ENCODE data around the gene PHKG2.

The PHKG2 gene

GRCh38 chr16:30779596-30779995 lies 31.4 kb downstream of the PHKG2 start:
- Mint-ChIP-seq H3K27me3 (peaks cover 10% of the 10 kb centered on the region), H3K4me3 (no peak overlapping the region), H3K36me3 (peaks cover 6% of the 10 kb centered on the region), H3K27ac (no peak overlapping the region), H3K4me1 (peaks cover 11% of the 10 kb centered on the region), H3K9me3 (no peaks in the 10 kb centered on the region)
- ATAC-seq (ENCODE audit: low read depth) (no peak), DNase-seq (ENCODE audit: low spot score in 2 of 2) (no peak)

DNA sequence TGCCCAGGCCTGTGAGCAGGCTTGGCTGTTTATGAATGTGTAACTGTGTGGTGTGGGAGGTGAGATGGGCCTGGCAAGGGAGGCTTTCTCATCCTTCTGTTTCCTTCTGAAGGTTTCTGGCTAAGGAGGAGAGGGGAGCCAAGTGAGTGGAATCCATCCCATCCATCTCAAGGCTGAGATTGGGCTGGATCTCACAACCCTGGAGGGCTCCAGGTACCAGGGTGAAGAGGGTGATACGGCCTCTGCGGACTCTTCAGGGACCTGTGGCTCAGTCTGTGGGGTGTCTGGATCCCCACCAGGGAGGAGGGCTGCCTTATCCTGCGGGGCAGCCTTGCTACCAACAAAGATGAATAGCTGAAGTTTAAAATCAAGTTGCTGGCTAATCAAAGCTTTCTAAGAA lies 31.8 kb downstream of the PHKG2 start:
- H3K4me1 Mint-ChIP-seq, result peaks cover 8% of the 10 kb centered on the region
- ATAC-seq (ENCODE audit: low read depth), result no peak
- no peak for DNase-seq (ENCODE audit: low spot score in 2 of 2)
- peaks cover 2% of the 10 kb centered on the region for H3K36me3 Mint-ChIP-seq
- H3K27ac Mint-ChIP-seq, result no peak overlapping the region
- no peak overlapping the region for H3K4me3 Mint-ChIP-seq
- H3K9me3 Mint-ChIP-seq, result no peaks in the 10 kb centered on the region
- peaks cover 10% of the 10 kb centered on the region for H3K27me3 Mint-ChIP-seq

- Mint-ChIP-seq H3K4me3 (no peak overlapping the region), H3K4me1 (peaks cover 7% of the 10 kb centered on the region), H3K36me3 (peaks cover 2% of the 10 kb centered on the region), H3K27ac (no peak overlapping the region), H3K27me3 (peaks cover 8% of the 10 kb centered on the region), H3K9me3 (no peaks in the 10 kb centered on the region)
- no peak for ATAC-seq (ENCODE audit: low read depth)
- no peak for DNase-seq (ENCODE audit: low spot score in 2 of 2)
Measured at GRCh38 chr16:30780549-30780948, 32.3 kb downstream of the PHKG2 start.

DNA sequence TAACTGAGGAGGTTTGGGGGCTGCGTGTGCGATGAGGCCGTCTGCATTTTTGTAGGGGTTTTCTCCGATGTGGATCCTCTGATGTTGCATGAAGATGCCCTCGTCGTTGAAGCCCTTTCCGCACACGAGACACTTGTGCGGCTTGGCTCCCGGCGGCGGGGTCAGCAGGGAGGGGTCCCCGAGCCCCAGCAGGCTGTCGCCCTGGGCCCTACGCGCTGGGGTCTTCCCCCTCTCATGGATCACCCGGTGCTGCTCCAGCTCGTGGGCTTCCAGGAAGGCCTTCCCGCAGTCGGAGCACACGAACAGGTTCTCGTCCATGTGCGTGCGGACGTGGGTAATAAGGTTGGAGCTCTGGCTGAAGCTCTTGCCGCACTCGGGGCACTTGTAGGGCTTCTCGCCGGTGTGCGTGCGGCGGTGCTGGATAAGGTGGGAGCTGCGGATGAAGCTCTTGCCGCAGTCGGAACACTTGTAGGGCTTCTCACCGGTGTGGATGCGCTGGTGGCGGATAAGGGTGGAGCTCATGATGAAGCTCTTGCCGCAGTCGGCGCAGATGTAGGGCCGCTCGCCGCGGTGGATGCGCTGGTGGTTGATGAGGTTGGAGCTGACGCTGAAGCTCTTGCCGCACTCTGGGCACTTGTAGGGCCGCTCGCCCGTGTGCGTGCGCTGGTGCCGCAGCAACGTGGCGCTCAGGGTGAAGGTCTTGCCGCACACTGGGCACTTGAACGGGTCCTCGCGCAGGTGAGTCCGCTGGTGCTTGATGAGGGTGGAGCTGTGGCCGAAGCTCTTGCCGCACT lies 34.5 kb downstream of the PHKG2 start:
- Mint-ChIP-seq H3K4me1 (peaks cover 8% of the 10 kb centered on the region), H3K9me3 (no peaks in the 10 kb centered on the region), H3K4me3 (no peak overlapping the region), H3K36me3 (peaks cover 2% of the 10 kb centered on the region), H3K27me3 (peaks cover 5% of the 10 kb centered on the region), H3K27ac (no peak overlapping the region)
- DNase-seq (ENCODE audit: low spot score in 2 of 2) (no peak), ATAC-seq (ENCODE audit: low read depth) (no peak)

DNA sequence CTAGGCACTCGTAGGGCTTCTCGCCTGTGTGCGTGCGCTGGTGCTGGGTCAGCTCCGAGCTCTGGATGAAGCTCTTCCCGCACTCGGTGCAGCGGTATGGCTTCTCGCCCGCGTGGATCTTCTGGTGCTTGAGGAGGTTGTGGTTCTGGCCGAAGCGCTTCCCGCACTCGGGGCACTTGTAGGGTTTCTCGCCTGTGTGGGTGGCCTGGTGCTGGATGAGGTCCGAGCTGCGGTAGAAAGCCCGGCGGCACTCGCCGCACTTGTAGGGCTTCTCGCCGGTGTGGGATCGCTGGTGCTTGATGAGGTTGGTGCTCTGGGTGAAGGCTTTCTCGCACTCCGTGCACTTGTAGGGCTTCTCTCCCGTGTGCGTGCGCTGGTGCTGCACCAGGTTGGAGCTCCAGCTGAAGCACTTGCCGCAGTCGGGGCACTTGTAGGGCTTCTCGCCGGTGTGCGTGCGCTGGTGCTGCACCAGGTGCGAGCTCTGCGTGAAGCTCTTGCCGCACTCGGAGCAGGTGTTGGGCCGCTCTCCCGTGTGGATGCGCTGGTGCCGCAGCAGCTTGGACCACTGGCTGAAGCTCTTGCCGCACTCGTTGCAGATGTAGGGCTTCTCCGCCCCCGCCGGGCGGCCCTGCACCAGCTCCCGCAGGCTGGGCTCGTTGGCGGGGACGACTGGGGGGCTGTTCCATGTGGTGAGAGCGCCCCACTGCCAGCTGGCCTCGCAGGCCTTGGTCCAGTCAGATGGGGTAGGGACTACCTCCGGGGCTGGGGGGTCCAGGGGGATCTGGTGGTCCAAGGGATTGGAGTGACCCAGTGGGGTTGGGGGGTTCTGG lies 35.3 kb downstream of the PHKG2 start:
- Mint-ChIP-seq H3K9me3 (no peaks in the 10 kb centered on the region), H3K4me1 (peaks cover 8% of the 10 kb centered on the region), H3K27me3 (peaks cover 9% of the 10 kb centered on the region), H3K36me3 (peaks cover 4% of the 10 kb centered on the region), H3K27ac (no peak overlapping the region), H3K4me3 (no peak overlapping the region)
- ATAC-seq (ENCODE audit: low read depth) (no peak), DNase-seq (ENCODE audit: low spot score in 2 of 2) (no peak)

DNA sequence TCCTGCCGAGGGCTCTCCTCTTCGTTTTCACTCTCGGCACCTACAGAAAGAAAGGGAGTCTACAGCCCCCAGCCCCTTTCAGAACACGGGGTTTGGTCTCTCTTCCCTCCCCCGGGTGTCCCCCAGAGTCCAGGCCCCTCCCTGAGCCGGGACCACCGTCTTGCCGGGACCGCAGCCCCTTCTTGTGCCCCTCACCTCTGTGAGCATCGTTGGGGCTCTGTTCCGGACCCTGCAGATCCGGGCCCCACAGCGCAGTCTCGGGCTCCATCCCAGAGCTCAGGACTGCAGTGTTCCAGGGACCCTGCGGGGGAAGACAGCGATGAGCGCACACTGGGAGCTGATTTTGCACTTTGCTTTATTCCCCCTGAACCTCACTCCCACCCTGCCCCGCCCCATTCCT lies 36.0 kb downstream of the PHKG2 start:
- ATAC-seq (ENCODE audit: low read depth) (no peak), DNase-seq (ENCODE audit: low spot score in 2 of 2) (no peak)
- Mint-ChIP-seq H3K27ac (no peak overlapping the region), H3K4me1 (peaks cover 8% of the 10 kb centered on the region), H3K36me3 (peaks cover 4% of the 10 kb centered on the region), H3K4me3 (no peak overlapping the region), H3K9me3 (no peaks in the 10 kb centered on the region), H3K27me3 (peaks cover 12% of the 10 kb centered on the region)

- Mint-ChIP-seq H3K27ac (no peak overlapping the region), H3K9me3 (no peaks in the 10 kb centered on the region), H3K4me1 (peaks cover 8% of the 10 kb centered on the region), H3K27me3 (peaks cover 12% of the 10 kb centered on the region), H3K36me3 (peaks cover 4% of the 10 kb centered on the region), H3K4me3 (peak overlapping the region; percentile 56)
- DNase-seq (ENCODE audit: low spot score in 2 of 2) (no peak), ATAC-seq (ENCODE audit: low read depth) (no peak)
Measured at GRCh38 chr16:30785126-30786106, 37.2 kb downstream of the PHKG2 start.

DNA sequence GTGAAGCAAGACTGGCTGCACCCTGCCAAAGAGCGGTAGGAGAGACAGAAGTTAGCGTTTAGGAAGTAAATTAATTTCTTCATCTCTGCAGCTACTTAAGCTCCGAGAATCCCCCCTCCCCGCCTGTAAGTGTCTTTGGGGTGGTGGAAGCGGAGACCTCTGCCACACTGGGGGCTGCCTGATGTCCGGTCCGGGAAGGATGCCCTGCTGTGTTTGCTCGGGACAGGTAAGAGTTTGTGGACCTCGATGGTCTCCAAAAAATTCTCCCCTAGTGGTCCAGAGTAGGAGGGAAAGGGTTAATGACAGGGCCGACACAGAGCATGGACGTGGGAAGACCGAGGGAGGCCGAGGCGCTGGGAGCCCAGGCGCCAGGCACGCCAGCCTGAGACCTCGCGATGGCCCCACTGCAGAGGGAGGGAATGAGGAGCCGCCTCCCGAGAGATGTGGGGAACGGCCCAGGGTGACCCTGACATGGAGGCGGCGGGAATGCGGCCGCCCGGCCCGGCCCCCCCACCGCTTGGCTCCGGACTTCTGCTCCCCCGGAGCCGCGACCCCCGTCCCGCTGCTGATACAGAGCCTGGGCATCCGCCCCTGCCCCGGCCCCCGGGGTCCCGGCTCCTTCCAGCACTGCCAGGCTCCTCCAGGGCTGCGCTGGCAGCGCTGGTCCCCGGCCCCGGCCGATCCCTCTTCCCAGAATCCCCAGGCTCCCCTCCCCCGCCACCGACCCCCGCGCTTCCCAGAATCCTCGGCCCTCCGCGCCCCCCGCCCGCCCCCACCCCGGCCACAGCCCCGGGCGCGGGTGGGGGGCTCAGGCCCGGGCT lies 38.1 kb downstream of the PHKG2 start:
- H3K4me3 Mint-ChIP-seq, result peak overlapping the region; percentile 63
- DNase-seq (ENCODE audit: low spot score in 2 of 2), result no peak
- peak; percentile 55 for ATAC-seq (ENCODE audit: low read depth)
- H3K4me1 Mint-ChIP-seq, result peaks cover 8% of the 10 kb centered on the region
- H3K27ac Mint-ChIP-seq, result no peak overlapping the region
- H3K9me3 Mint-ChIP-seq, result no peaks in the 10 kb centered on the region
- peaks cover 4% of the 10 kb centered on the region for H3K36me3 Mint-ChIP-seq
- H3K27me3 Mint-ChIP-seq, result peaks cover 12% of the 10 kb centered on the region

DNA sequence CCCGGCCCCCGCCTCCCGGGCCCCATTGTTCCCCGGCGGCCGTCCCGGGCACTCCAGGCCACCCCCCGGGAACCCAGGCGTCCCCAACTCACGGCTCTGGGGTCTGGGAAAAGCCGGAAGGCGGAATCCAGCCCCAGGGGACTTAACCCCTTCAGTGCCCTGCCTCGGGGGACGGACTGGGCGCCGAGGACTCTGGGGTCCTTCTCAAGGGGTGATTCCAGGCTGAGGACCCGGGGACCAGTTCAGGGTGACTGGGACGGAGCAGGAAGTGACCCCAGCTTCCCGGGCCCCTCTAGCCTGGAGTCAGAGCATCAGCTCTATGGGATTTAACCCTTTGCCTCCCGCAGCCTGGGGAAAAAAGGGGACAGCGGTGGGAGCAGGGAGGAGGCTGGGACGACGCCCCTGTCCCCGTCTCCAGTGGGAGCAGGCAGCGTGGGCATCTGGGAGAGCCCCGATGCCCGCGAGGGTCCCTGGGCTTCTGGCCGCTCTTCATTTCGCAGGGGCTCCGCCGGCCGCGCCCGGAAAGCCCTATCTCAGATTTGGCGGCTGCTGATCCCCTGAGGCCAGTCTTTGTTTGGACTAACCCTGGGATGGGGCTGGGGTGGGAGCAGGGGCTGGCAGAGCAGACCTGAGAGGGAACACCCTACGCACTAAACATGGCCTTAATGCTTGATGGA lies 38.8 kb downstream of the PHKG2 start, which contains the start of gene ZNF629:
TSS of gene ZNF629 (minus strand) at position 270 of the 677 bp plus-strand sequence. CDS start 2,723 bp downstream, outside the sequence.
- Mint-ChIP-seq H3K27ac (no peak within 1 kb of the TSS), H3K4me1 (peaks cover 8% of the 10 kb centered on the region), H3K4me3 (peak within 1 kb of the TSS; percentile 84), H3K27me3 (peaks cover 12% of the 10 kb centered on the region), H3K36me3 (peaks cover 4% of the 10 kb centered on the region), H3K9me3 (no peaks in the 10 kb centered on the region)
- ATAC-seq (ENCODE audit: low read depth) (peak; percentile 41), DNase-seq (ENCODE audit: low spot score in 2 of 2) (no peak)

DNA sequence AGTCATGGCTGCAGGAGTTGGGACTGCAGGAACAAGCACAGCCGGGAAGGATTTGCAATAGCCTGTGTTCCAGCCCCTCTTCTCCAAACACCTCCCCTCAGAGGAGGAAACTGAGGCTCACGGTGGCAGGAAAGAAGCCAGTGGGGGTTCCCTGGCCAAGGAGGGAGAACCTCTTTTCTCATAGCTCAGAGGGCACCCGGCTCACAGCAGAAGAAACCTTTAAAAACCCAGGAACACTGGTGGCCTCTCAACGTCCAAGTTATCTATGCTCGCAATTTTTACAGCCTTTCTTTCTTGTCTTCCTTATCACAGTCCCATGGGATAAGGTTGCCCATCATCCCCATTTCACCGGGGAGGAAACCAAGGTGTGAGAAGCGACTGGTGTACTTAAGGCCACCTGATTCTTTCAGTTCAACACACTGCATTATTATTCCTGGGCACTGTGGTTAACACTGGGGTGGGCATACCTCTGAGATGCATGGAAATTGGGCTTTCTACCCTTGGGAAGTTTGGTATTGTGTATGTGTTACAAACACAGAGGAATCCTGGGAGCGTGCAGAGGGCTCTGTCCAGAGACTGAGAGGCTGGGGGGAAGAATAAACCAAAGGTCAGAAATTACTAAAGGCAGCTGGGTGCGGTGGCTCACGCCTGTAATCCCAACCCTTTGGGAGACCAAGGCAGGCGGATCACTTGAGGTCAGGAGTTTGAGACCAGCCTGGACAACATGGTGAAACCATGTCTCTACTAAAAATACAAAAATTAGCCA lies 39.6 kb downstream of the PHKG2 start:
- Mint-ChIP-seq H3K4me3 (peak overlapping the region; percentile 84), H3K27ac (no peak overlapping the region), H3K4me1 (peaks cover 8% of the 10 kb centered on the region), H3K36me3 (peaks cover 3% of the 10 kb centered on the region), H3K9me3 (no peaks in the 10 kb centered on the region), H3K27me3 (peaks cover 12% of the 10 kb centered on the region)
- DNase-seq (ENCODE audit: low spot score in 2 of 2) (no peak), ATAC-seq (ENCODE audit: low read depth) (no peak)

- no peak for ATAC-seq (ENCODE audit: low read depth)
- no peak overlapping the region for H3K4me3 Mint-ChIP-seq
- no peaks in the 10 kb centered on the region for H3K9me3 Mint-ChIP-seq
Measured at GRCh38 chr16:30793508-30794069, 45.4 kb downstream of the PHKG2 start.

GRCh38 chr16:30794634-30795033 lies 46.4 kb downstream of the PHKG2 start:
- Mint-ChIP-seq H3K27me3 (peaks cover 2% of the 10 kb centered on the region), H3K4me3 (no peak overlapping the region), H3K4me1 (no peaks in the 10 kb centered on the region), H3K36me3 (no peaks in the 10 kb centered on the region), H3K9me3 (no peaks in the 10 kb centered on the region), H3K27ac (no peak overlapping the region)
- ATAC-seq (ENCODE audit: low read depth) (no peak), DNase-seq (ENCODE audit: low spot score in 2 of 2) (no peak)

More at GRCh38 chr16:30793508-30794069, 45.4 kb downstream of the PHKG2 start:
- H3K4me1 Mint-ChIP-seq, result no peaks in the 10 kb centered on the region
- DNase-seq (ENCODE audit: low spot score in 2 of 2), result no peak
- H3K27me3 Mint-ChIP-seq, result peaks cover 4% of the 10 kb centered on the region
- no peaks in the 10 kb centered on the region for H3K36me3 Mint-ChIP-seq
- peak overlapping the region; percentile 23 for H3K27ac Mint-ChIP-seq

Data from memory B cell (primary cell).